ENCODE results near the gene IL1R2.

Gene IL1R2

DNA sequence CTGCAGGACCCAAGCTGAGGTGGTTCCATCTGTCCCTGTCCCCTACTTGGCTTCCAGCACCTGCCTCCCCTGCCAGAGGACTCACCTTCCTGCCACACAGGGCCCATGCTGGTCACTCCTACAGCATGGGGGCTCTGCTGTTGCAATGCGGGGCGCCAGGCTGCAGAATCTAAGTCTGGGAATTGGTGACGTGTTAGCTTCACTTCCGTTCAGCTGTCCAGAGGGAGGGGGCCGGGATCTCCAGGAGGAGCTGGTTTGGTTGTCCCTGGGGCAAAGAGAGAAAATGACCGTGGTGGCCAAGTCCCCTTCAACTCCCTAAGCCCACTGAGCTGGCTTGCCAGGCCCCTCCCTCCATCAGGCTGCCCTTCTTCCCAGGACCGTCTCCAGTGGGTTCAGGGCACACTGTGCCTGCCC is 69.5 kb downstream of the IL1R2 start:
- H3K4me3 ChIP-seq (ENCODE audit: low read depth, low read length), result no peak overlapping the region
- no peak for DNase-seq
- H3K36me3 ChIP-seq, result no peaks in the 10 kb centered on the region
- H3K27ac ChIP-seq, result no peak overlapping the region
- TF ChIP-seq, protein P1, sequence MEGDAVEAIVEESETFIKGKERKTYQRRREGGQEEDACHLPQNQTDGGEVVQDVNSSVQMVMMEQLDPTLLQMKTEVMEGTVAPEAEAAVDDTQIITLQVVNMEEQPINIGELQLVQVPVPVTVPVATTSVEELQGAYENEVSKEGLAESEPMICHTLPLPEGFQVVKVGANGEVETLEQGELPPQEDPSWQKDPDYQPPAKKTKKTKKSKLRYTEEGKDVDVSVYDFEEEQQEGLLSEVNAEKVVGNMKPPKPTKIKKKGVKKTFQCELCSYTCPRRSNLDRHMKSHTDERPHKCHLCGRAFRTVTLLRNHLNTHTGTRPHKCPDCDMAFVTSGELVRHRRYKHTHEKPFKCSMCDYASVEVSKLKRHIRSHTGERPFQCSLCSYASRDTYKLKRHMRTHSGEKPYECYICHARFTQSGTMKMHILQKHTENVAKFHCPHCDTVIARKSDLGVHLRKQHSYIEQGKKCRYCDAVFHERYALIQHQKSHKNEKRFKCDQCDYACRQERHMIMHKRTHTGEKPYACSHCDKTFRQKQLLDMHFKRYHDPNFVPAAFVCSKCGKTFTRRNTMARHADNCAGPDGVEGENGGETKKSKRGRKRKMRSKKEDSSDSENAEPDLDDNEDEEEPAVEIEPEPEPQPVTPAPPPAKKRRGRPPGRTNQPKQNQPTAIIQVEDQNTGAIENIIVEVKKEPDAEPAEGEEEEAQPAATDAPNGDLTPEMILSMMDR (IDR thresholded peaks at IDR 0.05; ENCODE audit: low read depth, low read length), result no peak
- H3K9me3 ChIP-seq (ENCODE audit: severe bottlenecking), result no peaks in the 10 kb centered on the region
- H3K27me3 ChIP-seq (ENCODE audit: insufficient read depth, low read depth, severe bottlenecking), result peaks cover 92% of the 10 kb centered on the region

DNA sequence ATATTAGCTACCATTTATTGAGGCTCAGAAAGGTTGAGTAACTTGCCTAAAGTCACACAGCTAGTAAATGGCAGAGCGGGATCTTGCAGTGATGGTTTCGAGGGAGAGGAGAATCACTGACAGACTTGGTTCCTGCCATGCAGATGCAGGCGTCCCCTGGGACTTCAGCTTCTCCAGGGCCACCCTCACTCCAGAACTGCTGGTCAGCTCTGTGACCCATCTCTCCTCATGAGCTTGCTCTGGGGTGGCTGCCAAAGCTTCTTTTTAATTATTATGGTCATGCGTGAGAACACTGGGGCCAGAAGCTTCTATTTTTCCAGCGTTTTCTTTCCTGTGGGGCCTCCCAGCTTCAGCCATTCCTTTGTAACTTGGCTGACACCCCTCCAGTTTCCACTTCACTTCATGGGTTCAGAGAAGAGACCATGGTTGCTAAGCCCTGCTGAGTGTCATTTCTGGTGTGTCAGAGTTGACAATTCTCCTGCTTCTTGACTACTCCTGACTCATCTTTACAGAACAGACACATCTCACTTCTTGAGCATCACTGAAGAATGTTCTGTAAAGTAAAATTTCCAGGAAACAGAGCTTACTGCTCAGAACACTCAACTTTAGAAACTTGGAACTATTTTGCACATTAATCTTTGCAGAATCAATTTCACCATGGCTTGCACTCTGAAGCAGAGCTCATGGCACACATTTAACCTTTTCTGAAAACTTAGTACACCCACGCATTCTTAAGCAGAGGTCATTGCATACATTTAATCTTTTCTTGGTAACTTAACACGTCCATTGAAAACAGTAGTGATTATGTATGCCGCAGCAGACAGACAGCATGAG is 70.4 kb downstream of the IL1R2 start:
- DNase-seq, result no peak
- peaks cover 95% of the 10 kb centered on the region for H3K27me3 ChIP-seq (ENCODE audit: insufficient read depth, low read depth, severe bottlenecking)
- no peak overlapping the region for H3K4me3 ChIP-seq (ENCODE audit: low read depth, low read length)
- TF ChIP-seq, protein P1 (IDR thresholded peaks at IDR 0.05; ENCODE audit: low read depth, low read length), result no peak
- H3K9me3 ChIP-seq (ENCODE audit: severe bottlenecking), result no peaks in the 10 kb centered on the region
- no peak overlapping the region for H3K27ac ChIP-seq
- no peaks in the 10 kb centered on the region for H3K36me3 ChIP-seq

DNA sequence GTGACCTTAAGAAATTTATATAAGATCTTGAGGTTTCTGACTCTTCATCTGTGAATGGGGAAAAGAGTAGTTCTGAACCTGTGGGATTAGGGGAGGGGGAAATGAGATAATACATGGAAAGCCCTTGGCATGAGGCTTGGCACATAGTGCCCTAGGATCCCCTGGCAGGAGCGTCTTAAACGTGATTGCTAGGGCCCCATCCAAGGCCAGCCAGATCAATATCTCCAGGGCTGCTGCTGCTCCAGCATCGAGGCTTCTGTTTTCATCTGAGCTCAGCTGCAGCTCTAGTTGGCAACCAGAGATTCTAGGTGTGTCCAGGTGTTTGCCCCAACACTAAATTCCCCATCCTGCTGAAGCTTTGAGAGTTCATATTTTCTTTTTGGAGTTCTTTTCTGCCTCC is 71.0 kb downstream of the IL1R2 start:
- no peak for DNase-seq
- TF ChIP-seq, protein P1 (IDR thresholded peaks at IDR 0.05; ENCODE audit: low read depth, low read length), result no peak
- no peak overlapping the region for H3K27ac ChIP-seq

DNA sequence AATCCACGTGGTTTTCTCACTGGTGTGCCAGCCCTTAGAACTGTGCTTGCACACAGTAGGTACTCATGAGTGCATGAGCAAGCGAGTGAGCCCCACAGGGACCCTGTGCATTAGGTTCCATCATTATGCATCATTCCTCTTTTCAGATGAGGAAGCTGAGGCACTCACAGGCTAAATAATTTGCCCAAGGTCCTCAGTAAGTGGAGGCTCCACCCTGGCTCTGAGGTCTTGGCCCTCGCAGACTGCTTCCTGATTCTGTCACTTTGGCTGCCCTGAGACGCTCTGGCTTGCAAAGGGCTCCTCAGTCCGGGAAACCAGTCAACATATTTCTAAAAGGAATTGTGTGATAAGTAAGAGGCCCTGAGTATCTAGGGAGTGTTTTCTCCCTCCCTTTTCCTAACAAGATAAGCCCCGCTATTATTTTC is 71.7 kb downstream of the IL1R2 start:
- DNase-seq, result no peak
- Histone ChIP-seq H3K4me3 (ENCODE audit: low read depth, low read length) (no peak overlapping the region), H3K36me3 (no peaks in the 10 kb centered on the region), H3K9me3 (ENCODE audit: severe bottlenecking) (no peaks in the 10 kb centered on the region), H3K27ac (no peak overlapping the region), H3K27me3 (ENCODE audit: insufficient read depth, low read depth, severe bottlenecking) (peaks cover 93% of the 10 kb centered on the region)
- TF ChIP-seq, protein P1 (IDR thresholded peaks at IDR 0.05; ENCODE audit: low read depth, low read length), result no peak

More for the DNA sequence above, 71.0 kb downstream of the IL1R2 start:
- Histone ChIP-seq H3K36me3 (no peaks in the 10 kb centered on the region), H3K4me3 (ENCODE audit: low read depth, low read length) (no peak overlapping the region), H3K9me3 (ENCODE audit: severe bottlenecking) (no peaks in the 10 kb centered on the region), H3K27me3 (ENCODE audit: insufficient read depth, low read depth, severe bottlenecking) (peaks cover 96% of the 10 kb centered on the region)

DNA sequence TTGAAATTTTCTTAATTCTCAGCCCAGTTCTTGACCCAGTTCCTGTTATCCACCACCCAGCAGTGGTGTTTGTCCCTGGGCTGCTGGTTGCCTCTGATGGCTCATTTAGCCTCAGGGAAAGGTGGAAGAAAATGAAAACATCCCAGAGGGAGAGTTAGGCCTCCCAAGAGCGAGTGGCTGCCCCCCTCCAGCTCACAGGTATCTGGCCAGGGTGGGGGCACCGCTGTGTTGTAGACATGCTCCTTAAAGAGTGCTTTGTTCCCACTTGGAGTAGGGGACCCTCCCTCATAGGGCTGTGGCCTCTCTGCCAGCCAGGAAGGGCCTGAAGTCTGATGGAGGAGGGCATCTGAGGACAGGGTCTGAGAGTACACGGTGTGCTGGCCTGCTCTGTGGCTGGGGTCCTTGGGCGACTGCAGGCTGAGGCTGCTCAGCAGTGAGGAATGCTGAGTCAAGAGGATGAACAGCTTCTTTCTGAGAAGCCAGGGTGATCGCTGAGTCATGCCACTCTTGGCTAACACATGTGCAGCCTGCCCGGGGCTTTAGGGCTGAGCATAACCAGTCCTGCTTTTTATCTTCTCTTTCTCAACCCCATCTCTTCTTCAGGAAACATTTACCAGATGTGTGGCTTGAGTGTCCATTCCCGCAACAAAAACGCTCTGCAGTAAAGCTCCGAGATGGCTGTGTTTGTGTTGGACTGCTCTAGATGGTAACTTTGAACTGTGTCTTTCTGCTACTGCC is 72.3 kb downstream of the IL1R2 start:
- DNase-seq, result no peak
- Histone ChIP-seq H3K9me3 (ENCODE audit: severe bottlenecking) (no peaks in the 10 kb centered on the region), H3K27me3 (ENCODE audit: insufficient read depth, low read depth, severe bottlenecking) (peaks cover 93% of the 10 kb centered on the region), H3K36me3 (no peaks in the 10 kb centered on the region), H3K27ac (no peak overlapping the region), H3K4me3 (ENCODE audit: low read depth, low read length) (no peak overlapping the region)
- TF ChIP-seq, protein P1 (IDR thresholded peaks at IDR 0.05; ENCODE audit: low read depth, low read length), result no peak

Measured in WERI-Rb-1 (cell line).